ENCODE results near the gene PPFIA1. TPM values are rescaled to one million over a fixed set of nuclear protein-coding genes. Genes with fewer than 3 reads are reported as not detected.
A peak's percentile ranks its signal among the peaks of the same experiment; 100 is the strongest.

Gene PPFIA1
- total RNA-seq, 2 donors from 2014 or later: 105 to 118 TPM

DNA sequence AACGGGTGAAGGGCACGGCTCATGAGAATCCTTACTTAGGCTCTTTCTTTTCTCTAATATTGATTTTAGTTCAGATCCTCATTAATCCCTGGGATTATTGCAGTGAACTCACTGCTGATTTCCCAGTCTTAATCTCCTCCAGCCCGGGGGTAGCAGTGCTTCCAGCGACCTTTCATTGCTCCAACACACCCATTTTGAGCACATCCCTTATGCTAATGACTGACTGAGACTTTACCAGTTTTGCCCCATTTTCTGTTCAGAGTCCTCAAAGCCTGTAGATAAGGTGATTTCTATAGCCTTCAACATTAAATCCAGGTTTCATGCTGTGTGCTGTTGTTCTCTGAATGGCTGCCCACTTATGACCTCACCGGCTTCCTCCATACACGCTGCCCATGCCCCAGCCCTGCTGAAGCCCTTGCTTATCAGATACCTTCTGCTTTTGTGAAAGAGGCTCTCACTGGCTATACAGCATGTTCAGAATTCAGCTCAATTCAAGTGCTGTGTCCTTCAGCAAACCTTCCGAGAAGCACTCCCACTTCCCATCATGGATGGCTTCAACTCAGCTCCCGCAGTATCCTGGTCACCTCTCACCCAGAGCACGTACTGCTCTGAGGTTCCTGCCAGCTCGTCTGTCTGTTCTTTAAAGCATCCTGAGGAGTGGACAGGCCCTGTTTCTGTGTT, 49.0 kb downstream of the PPFIA1 start:
- H3K4me1 ChIP-seq (ENCODE audit: control insufficient read depth, insufficient read depth, low read length): peaks cover 7% of the 10 kb centered on the region
- H3K9me3 ChIP-seq (ENCODE audit: control insufficient read depth, low read length): no peaks in the 10 kb centered on the region
- TF ChIP-seq, protein P1, sequence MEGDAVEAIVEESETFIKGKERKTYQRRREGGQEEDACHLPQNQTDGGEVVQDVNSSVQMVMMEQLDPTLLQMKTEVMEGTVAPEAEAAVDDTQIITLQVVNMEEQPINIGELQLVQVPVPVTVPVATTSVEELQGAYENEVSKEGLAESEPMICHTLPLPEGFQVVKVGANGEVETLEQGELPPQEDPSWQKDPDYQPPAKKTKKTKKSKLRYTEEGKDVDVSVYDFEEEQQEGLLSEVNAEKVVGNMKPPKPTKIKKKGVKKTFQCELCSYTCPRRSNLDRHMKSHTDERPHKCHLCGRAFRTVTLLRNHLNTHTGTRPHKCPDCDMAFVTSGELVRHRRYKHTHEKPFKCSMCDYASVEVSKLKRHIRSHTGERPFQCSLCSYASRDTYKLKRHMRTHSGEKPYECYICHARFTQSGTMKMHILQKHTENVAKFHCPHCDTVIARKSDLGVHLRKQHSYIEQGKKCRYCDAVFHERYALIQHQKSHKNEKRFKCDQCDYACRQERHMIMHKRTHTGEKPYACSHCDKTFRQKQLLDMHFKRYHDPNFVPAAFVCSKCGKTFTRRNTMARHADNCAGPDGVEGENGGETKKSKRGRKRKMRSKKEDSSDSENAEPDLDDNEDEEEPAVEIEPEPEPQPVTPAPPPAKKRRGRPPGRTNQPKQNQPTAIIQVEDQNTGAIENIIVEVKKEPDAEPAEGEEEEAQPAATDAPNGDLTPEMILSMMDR (conservative IDR thresholded peaks at IDR 0.05): no peak
- no peak for DNase-seq
- H3K4me3 ChIP-seq (ENCODE audit: low read length): no peak overlapping the region
- no peak overlapping the region for H3K27ac ChIP-seq (ENCODE audit: low read depth, low read length)
- Mint-ChIP-seq H3K27ac (no peak overlapping the region), H3K36me3 (ENCODE audit: low read depth) (peaks cover 27% of the 10 kb centered on the region), H3K4me3 (no peak overlapping the region), H3K9me3 (no peaks in the 10 kb centered on the region), H3K4me1 (peaks cover 11% of the 10 kb centered on the region), H3K27me3 (ENCODE audit: insufficient read depth) (no peaks in the 10 kb centered on the region)
- H3K9ac ChIP-seq (ENCODE audit: extremely low read depth, low read length, poor library complexity, severe bottlenecking): no peak overlapping the region
- peaks cover 96% of the 10 kb centered on the region for H3K36me3 ChIP-seq (ENCODE audit: control insufficient read depth, insufficient read depth, low read length)
- WGBS, 2 experiments (ENCODE audit: insufficient coverage in 1 of 2, insufficient read length in 1 of 2): 92 to 93% methylated on average over 8 to 10 of the region's 10 CpGs
- no peaks in the 10 kb centered on the region for H3K27me3 ChIP-seq (ENCODE audit: control insufficient read depth, insufficient read depth, low read length, poor library complexity, severe bottlenecking)

DNA sequence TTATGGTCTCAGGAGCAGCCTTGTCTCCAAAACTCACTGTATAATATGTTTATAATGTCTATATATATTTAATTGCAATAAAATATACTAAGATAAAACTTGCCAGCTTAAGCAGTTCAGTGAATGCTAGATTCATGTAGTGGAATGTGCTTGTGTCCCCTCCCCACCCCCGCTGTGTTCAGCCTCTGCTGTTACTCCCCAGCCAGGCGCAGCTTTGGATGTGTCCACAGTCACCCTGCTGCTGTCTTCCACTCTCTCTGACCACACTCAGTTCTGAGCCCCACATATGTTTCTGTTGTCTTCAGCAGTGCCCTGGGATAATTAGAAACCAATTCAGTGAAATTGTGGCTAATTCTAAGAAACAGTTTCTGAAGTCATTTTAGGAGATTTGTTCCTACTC, 52.2 kb downstream of the PPFIA1 start:
- Histone ChIP-seq H3K9me3 (ENCODE audit: control insufficient read depth, low read length) (no peaks in the 10 kb centered on the region), H3K4me3 (ENCODE audit: low read length) (no peak overlapping the region), H3K27ac (ENCODE audit: low read depth, low read length) (no peak overlapping the region), H3K9ac (ENCODE audit: extremely low read depth, low read length, poor library complexity, severe bottlenecking) (no peak overlapping the region), H3K4me1 (ENCODE audit: control insufficient read depth, insufficient read depth, low read length) (peaks cover 7% of the 10 kb centered on the region), H3K27me3 (ENCODE audit: control insufficient read depth, insufficient read depth, low read length, poor library complexity, severe bottlenecking) (no peaks in the 10 kb centered on the region), H3K36me3 (ENCODE audit: control insufficient read depth, insufficient read depth, low read length) (peaks cover 96% of the 10 kb centered on the region)
- Mint-ChIP-seq H3K36me3 (ENCODE audit: low read depth) (peaks cover 51% of the 10 kb centered on the region), H3K4me3 (no peak overlapping the region), H3K4me1 (peaks cover 8% of the 10 kb centered on the region), H3K27ac (peak overlapping the region; percentile 56), H3K27me3 (ENCODE audit: insufficient read depth) (no peaks in the 10 kb centered on the region), H3K9me3 (no peaks in the 10 kb centered on the region)
- TF ChIP-seq, protein P1 (conservative IDR thresholded peaks at IDR 0.05): no peak
- no peak for DNase-seq
- 93 to 100% methylated on average over 1 to 2 of the region's 2 CpGs for WGBS, 2 experiments (ENCODE audit: insufficient coverage in 1 of 2, insufficient read length in 1 of 2)

DNA sequence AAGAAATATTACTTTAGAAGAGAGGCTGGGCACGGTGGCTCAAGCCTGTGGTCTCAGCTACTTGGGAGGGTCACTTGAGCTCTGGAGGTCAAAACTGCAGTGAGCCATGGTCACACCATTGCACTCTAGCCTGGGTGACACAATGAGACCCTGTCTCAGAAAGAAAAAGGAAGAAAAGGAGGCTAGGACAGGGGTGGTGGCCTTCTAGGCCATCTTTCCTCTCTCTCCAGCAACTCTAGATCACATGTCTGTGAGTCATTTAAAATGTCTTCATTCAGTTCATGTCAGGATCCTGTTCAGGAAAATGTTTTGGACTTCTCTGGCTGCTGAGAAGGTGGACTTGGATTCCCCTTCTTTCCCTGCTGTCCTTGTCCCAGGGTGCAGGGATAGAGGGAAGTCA, 53.3 kb downstream of the PPFIA1 start:
- Histone ChIP-seq H3K36me3 (ENCODE audit: control insufficient read depth, insufficient read depth, low read length) (peaks cover 96% of the 10 kb centered on the region), H3K9ac (ENCODE audit: extremely low read depth, low read length, poor library complexity, severe bottlenecking) (no peak overlapping the region), H3K4me3 (ENCODE audit: low read length) (no peak overlapping the region), H3K27me3 (ENCODE audit: control insufficient read depth, insufficient read depth, low read length, poor library complexity, severe bottlenecking) (no peaks in the 10 kb centered on the region), H3K9me3 (ENCODE audit: control insufficient read depth, low read length) (no peaks in the 10 kb centered on the region), H3K4me1 (ENCODE audit: control insufficient read depth, insufficient read depth, low read length) (peaks cover 3% of the 10 kb centered on the region), H3K27ac (ENCODE audit: low read depth, low read length) (peak overlapping the region; percentile 85)
- H3K4me1 Mint-ChIP-seq: peaks cover 13% of the 10 kb centered on the region
- H3K36me3 Mint-ChIP-seq (ENCODE audit: low read depth): peaks cover 62% of the 10 kb centered on the region
- H3K27me3 Mint-ChIP-seq (ENCODE audit: insufficient read depth): no peaks in the 10 kb centered on the region
- H3K27ac Mint-ChIP-seq: peak overlapping the region; percentile 85
- TF ChIP-seq, protein P1 (conservative IDR thresholded peaks at IDR 0.05): no peak
- 83 to 100% methylated on average over 1 of the region's 1 CpG for WGBS, 2 experiments (ENCODE audit: insufficient coverage in 1 of 2, insufficient read length in 1 of 2)
- no peaks in the 10 kb centered on the region for H3K9me3 Mint-ChIP-seq
- no peak for DNase-seq
- no peak overlapping the region for H3K4me3 Mint-ChIP-seq
